Measurements from ENCODE around the gene GUCY2D. TPM values are rescaled to one million over a fixed set of nuclear protein-coding genes. Genes with fewer than 3 reads are reported as not detected.

Gene GUCY2D
- total RNA-seq, 1 experiment from 2014 or later = 1.7 TPM

DNA sequence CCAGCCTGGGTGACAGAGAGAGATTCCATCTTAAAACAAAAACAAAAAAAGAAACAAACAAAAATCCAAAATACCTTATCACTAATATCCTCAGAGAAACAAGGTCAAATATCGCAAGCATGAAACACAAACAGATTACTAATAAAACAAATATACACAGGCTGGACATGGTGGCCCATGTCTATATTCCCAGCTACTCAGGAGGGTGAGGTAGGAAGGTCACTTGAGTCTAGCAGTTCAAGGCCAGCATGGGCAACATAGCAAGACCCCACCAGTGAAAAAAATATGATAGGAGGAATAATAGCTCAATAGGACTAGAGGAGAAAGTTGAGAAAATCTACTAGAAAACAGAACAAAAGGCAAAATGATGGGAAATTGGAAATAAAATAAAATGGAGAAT lies 29.5 kb downstream of the GUCY2D start:
- Histone ChIP-seq H3K9me3 (no peaks in the 10 kb centered on the region), H3K27me3 (replicated peaks; ENCODE audit: control insufficient read depth, insufficient read depth, low read length) (no peaks in the 10 kb centered on the region), H3K36me3 (ENCODE audit: control insufficient read depth, insufficient read depth, low read length) (no peaks in the 10 kb centered on the region), H3K4me3 (ENCODE audit: low read depth, low read length) (no peak overlapping the region), H3K4me1 (no peaks in the 10 kb centered on the region)
- DNase-seq = no peak
- no TSS peak for BruUV-seq (replicated peaks)
- Mint-ChIP-seq H3K36me3 (ENCODE audit: insufficient read depth, unreplicated experiment) (no peaks in the 10 kb centered on the region), H3K27me3 (ENCODE audit: insufficient read depth, unreplicated experiment) (peaks cover 2% of the 10 kb centered on the region), H3K27ac (ENCODE audit: unreplicated experiment) (no peak overlapping the region), H3K4me1 (ENCODE audit: low read depth, unreplicated experiment) (no peaks in the 10 kb centered on the region), H3K9me3 (ENCODE audit: unreplicated experiment) (no peaks in the 10 kb centered on the region), H3K4me3 (ENCODE audit: unreplicated experiment) (no peak overlapping the region)
- ChIA-PET POLR2A (no interaction called here), CTCF (no interaction called here)
- intact Hi-C loops (cut with micrococcal nuclease; ENCODE audit: unreplicated experiment) = no loop called here
- TF ChIP-seq CTCF (IDR thresholded peaks at IDR 0.05; ENCODE audit: insufficient read depth in 1 of 2, low read depth in 1 of 2, low read length in 1 of 2, severe bottlenecking in 1 of 2, unreplicated experiment in 1 of 2) = no peak

GRCh38 chr17:8032442-8032841 lies 30.0 kb downstream of the GUCY2D start:
- Mint-ChIP-seq H3K4me1 (ENCODE audit: low read depth, unreplicated experiment) (no peaks in the 10 kb centered on the region), H3K27ac (ENCODE audit: unreplicated experiment) (no peak overlapping the region), H3K4me3 (ENCODE audit: unreplicated experiment) (no peak overlapping the region), H3K36me3 (ENCODE audit: insufficient read depth, unreplicated experiment) (no peaks in the 10 kb centered on the region), H3K9me3 (ENCODE audit: unreplicated experiment) (no peaks in the 10 kb centered on the region), H3K27me3 (ENCODE audit: insufficient read depth, unreplicated experiment) (peaks cover 2% of the 10 kb centered on the region)
- H3K4me3 ChIP-seq (ENCODE audit: low read depth, low read length) = no peak overlapping the region
- H3K27me3 ChIP-seq (replicated peaks; ENCODE audit: control insufficient read depth, insufficient read depth, low read length) = no peaks in the 10 kb centered on the region
- BruUV-seq (replicated peaks) = no TSS peak
- POLR2A ChIA-PET = no interaction called here
- intact Hi-C loops (cut with micrococcal nuclease; ENCODE audit: unreplicated experiment) = no loop called here
- no peaks in the 10 kb centered on the region for H3K36me3 ChIP-seq (ENCODE audit: control insufficient read depth, insufficient read depth, low read length)
- H3K9me3 ChIP-seq = no peaks in the 10 kb centered on the region
- no peak for TF ChIP-seq CTCF (IDR thresholded peaks at IDR 0.05; ENCODE audit: insufficient read depth in 1 of 2, low read depth in 1 of 2, low read length in 1 of 2, severe bottlenecking in 1 of 2, unreplicated experiment in 1 of 2)
- CTCF ChIA-PET = interaction anchor here (0.7 kb wide), 1 partner anchor 8 kb away, joined by 3 read pairs; no protein-coding TSS in a partner anchor
- H3K4me1 ChIP-seq = no peaks in the 10 kb centered on the region
- DNase-seq = no peak

DNA sequence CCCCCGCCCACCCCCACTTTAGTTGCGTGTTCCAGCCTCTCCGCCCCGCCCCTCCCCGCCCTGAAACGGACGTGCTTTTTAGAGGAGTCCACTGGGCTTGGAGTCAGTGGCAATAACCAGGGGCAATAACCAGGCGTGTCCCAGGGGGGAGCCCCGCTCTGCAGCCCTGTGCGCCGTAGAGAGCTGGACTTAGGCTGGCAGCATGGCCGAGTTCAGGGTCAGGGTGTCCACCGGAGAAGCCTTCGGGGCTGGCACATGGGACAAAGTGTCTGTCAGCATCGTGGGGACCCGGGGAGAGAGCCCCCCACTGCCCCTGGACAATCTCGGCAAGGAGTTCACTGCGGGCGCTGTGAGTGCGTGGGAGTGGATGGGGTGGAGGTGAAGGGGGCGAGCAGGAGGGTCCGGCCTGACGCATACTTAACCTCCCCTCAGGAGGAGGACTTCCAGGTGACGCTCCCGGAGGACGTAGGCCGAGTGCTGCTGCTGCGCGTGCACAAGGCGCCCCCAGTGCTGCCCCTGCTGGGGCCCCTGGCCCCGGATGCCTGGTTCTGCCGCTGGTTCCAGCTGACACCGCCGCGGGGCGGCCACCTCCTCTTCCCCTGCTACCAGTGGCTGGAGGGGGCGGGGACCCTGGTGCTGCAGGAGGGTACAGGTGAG lies 36.7 kb downstream of the GUCY2D start, which contains the start of gene ALOX15B:
ALOX15B (plus strand) TSS at position 106 of the 657 bp plus-strand sequence; CDS start at position 203, 97 bp downstream.
- no TSS peak for BruUV-seq (replicated peaks)
- no peaks in the 10 kb centered on the region for H3K4me1 Mint-ChIP-seq (ENCODE audit: low read depth, unreplicated experiment)
- no peaks in the 10 kb centered on the region for H3K9me3 Mint-ChIP-seq (ENCODE audit: unreplicated experiment)
- H3K27ac Mint-ChIP-seq (ENCODE audit: unreplicated experiment) = no peak within 1 kb of the TSS
- H3K27me3 Mint-ChIP-seq (ENCODE audit: insufficient read depth, unreplicated experiment) = no peaks in the 10 kb centered on the region
- no peak for TF ChIP-seq CTCF (IDR thresholded peaks at IDR 0.05; ENCODE audit: insufficient read depth in 1 of 2, low read depth in 1 of 2, low read length in 1 of 2, severe bottlenecking in 1 of 2, unreplicated experiment in 1 of 2)
- Histone ChIP-seq H3K36me3 (ENCODE audit: control insufficient read depth, insufficient read depth, low read length) (no peaks in the 10 kb centered on the region), H3K4me1 (peaks cover 7% of the 10 kb centered on the region), H3K9me3 (no peaks in the 10 kb centered on the region), H3K4me3 (ENCODE audit: low read depth, low read length) (no peak within 1 kb of the TSS), H3K27me3 (replicated peaks; ENCODE audit: control insufficient read depth, insufficient read depth, low read length) (no peaks in the 10 kb centered on the region)
- POLR2A ChIA-PET = no interaction called here
- DNase-seq = no peak
- H3K4me3 Mint-ChIP-seq (ENCODE audit: unreplicated experiment) = no peak within 1 kb of the TSS
- intact Hi-C loops (cut with micrococcal nuclease; ENCODE audit: unreplicated experiment) = no loop called here
- no peaks in the 10 kb centered on the region for H3K36me3 Mint-ChIP-seq (ENCODE audit: insufficient read depth, unreplicated experiment)
- CTCF ChIA-PET = no interaction called here

Data from Caco-2 (cell line).